GM12878 (cell line): ENCODE data around the gene ZNF761. TPM values are rescaled to one million over a fixed set of nuclear protein-coding genes. Genes with fewer than 3 reads are reported as not detected.

Experiments
- ATAC-seq: fragments of 200-7000 bp; cut with Tn5 transposase; 3 replicates; pipeline ENCODE4 v1.9.1; 2020; ENCODE audit warnings: mild to moderate bottlenecking, moderate library complexity
- BruUV-seq: library from RNA; stranded (reverse); fragments of 400-500 nt; replicated peaks from 2 replicates; lab custom pipeline; 2021; lab: Mats Ljungman, UMichigan
- CTCF ChIA-PET: fragments of 300-600 bp; sonication (Branson Sonifier 250); formaldehyde crosslinking; extraction: SDS; loops from one replicate; lab custom pipeline; 2021; ENCODE audit warnings: inconsistent platforms; lab: Yijun Ruan, JAX
- POLR2A ChIA-PET: fragments of 350-600 bp; formaldehyde crosslinking; extraction: SDS; loops from one replicate; lab custom pipeline; 2021; ENCODE audit warnings: inconsistent platforms; lab: Charles Lee
- RAD21 ChIA-PET: fragments of 300-600 bp; sonication (Branson Sonifier 250); formaldehyde crosslinking; loops from one replicate; lab custom pipeline; 2023; ENCODE audit warnings: antibody characterized with exemption; ENCODE audit not compliant: unreplicated experiment; lab: Charles Lee
- SMC1A ChIA-PET: fragments of 300-600 bp; sonication (Branson Sonifier 250); formaldehyde crosslinking; loops from one replicate; lab custom pipeline; 2023; ENCODE audit not compliant: unreplicated experiment, uncharacterized antibody; lab: Charles Lee
- DNase-seq: peaks from one replicate; pipeline ENCODE4 v3.0.0-alpha.2; 2011; ENCODE audit warnings: low read depth, low spot score
- FAIRE-seq: peaks from 3 replicates; lab custom pipeline; 2011; peaks lifted over from hg19 to GRCh38; lab: Jason Lieb, UNC
- H2AFZ ChIP-seq: 2 replicates; pipeline ENCODE4 v1.6.0; 2011; ENCODE audit warnings: low read depth, low read length, control low read depth; ENCODE audit not compliant: control insufficient read depth
- H3K27ac ChIP-seq: 2 replicates; pipeline ENCODE4 v1.5.1; 2011; ENCODE audit warnings: control low read depth; ENCODE audit not compliant: control insufficient read depth, insufficient read depth
- H3K27me3 ChIP-seq, 2 experiments: replicated peaks in 1 of 2; 2 replicates each; pipeline versions ENCODE4 v1.6.0 to v1.6.1; 2011; ENCODE audit warnings: low read length in 1 of 2; ENCODE audit not compliant: control insufficient read depth in 2 of 2, insufficient read depth in 2 of 2
- H3K36me3 ChIP-seq, 2 experiments: 2 replicates each; pipeline ENCODE4 v1.5.1; 2011; ENCODE audit warnings: low read length in 1 of 2; ENCODE audit not compliant: control insufficient read depth in 2 of 2, insufficient read depth in 2 of 2
- H3K4me1 ChIP-seq: 2 replicates; pipeline ENCODE4 v1.6.1; 2011; ENCODE audit warnings: mild to moderate bottlenecking, low read length, moderate library complexity, mixed read lengths; ENCODE audit not compliant: control insufficient read depth, insufficient read depth
- H3K4me2 ChIP-seq: 2 replicates; pipeline ENCODE4 v1.6.0; 2011; ENCODE audit warnings: control low read depth; ENCODE audit not compliant: control insufficient read depth, insufficient read depth
- H3K4me3 ChIP-seq: fragments of 200-600 bp; sonication (generic); 2 replicates; pipeline ENCODE4 v1.5.1; 2016
- H3K79me2 ChIP-seq: 2 replicates; pipeline ENCODE4 v1.6.0; 2011; ENCODE audit warnings: low read length; ENCODE audit not compliant: control insufficient read depth, insufficient read depth
- H3K9ac ChIP-seq: 2 replicates; pipeline ENCODE4 v1.8.0; 2011; ENCODE audit warnings: low read length, control low read depth, mixed read lengths; ENCODE audit not compliant: control insufficient read depth, insufficient read depth
- H3K9me3 ChIP-seq: replicated peaks from 3 replicates; pipeline ENCODE4 v1.5.1; 2011; ENCODE audit warnings: mild to moderate bottlenecking, low read length; ENCODE audit not compliant: control insufficient read depth, insufficient read depth
- H4K20me1 ChIP-seq: 2 replicates; pipeline ENCODE4 v1.6.0; 2011; ENCODE audit not compliant: control insufficient read depth, insufficient read depth
- CHD2 ChIP-seq: IDR thresholded peaks from 2 replicates; pipeline ENCODE4 v1.6.1; 2011; ENCODE audit warnings: low read depth, low read length, improper control_type of control experiment, borderline replicate concordance
- NR2F1 ChIP-seq: fragments of 450-650 bp; conservative IDR thresholded peaks from 2 replicates; pipeline ENCODE4 v1.6.1; 2017; ENCODE audit warnings: mild to moderate bottlenecking
- POLR2AphosphoS2 ChIP-seq: IDR thresholded peaks from 2 replicates; pipeline ENCODE4 v1.6.1; 2011; ENCODE audit warnings: low read depth, mild to moderate bottlenecking, low read length, improper control_type of control experiment, moderate library complexity
- SP1 ChIP-seq: IDR thresholded peaks from one replicate; pipeline ENCODE4 v1.6.1; 2011; ENCODE audit warnings: low read depth, low read length
- TAF1 ChIP-seq: IDR thresholded peaks from 2 replicates; pipeline ENCODE4 v1.6.1; 2011; ENCODE audit warnings: mild to moderate bottlenecking, low read depth, low read length, borderline replicate concordance
- TCF7 ChIP-seq: IDR thresholded peaks from 2 replicates; pipeline ENCODE4 v1.6.1; 2014; ENCODE audit warnings: antibody characterized with exemption, borderline replicate concordance
- ZNF207 ChIP-seq: fragments of 450-650 bp; IDR thresholded peaks from 2 replicates; pipeline ENCODE4 v1.6.1; 2014; ENCODE audit warnings: antibody characterized with exemption, mild to moderate bottlenecking, borderline replicate concordance
- WGBS: methylation state at CpG from one replicate; pipeline ENCODE4 v1.1.6; 2016; ENCODE audit warnings: low lambda C conversion rate; ENCODE audit not compliant: insufficient replicate concordance, insufficient coverage; ENCODE audit errors: missing lambda C conversion rate; 5-methylcytosine and 5-hydroxymethylcytosine counted together
- in situ Hi-C: fragments of 300-500 bp; cut with MboI; formaldehyde crosslinking; loops from 9 replicates; pipeline ENCODE4 v1.14.3; 2018; ENCODE audit warnings: mixed read lengths
- intact Hi-C: fragments of 100-400 bp; cut with micrococcal nuclease; formaldehyde crosslinking; loops from one replicate; pipeline ENCODE4 v1.14.2; 2022; ENCODE audit not compliant: unreplicated experiment
- polyA plus RNA-seq, 11 experiments: library from polyadenylated mRNA; depleted of rRNA in 4 of 11; unstranded in 6 of 11; stranded (reverse) in 5 of 11; fragments of >200 nt; fragmentation: Nextera tagmentation in 4 of 11; fragmentation: Illumina TruSeq in 1 of 11; extraction: Ambion mirVana in 4 of 11; extraction: Trizol in 1 of 11; gene quantifications; 1 replicate in 1 of 11; 2 replicates in 10 of 11; pipeline versions ENCODE4 v1.2.1 to v1.2.3, GENCODE V29; 2011 to 2016; ENCODE audit warnings: inconsistent platforms in 2 of 11, missing spikeins in 2 of 11, low read depth in 1 of 11
- total RNA-seq, 4 experiments: library from RNA; depleted of rRNA in 3 of 4; stranded (reverse); fragments of >200 nt in 3 of 4; fragmentation: Illumina TruSeq in 1 of 4; extraction: Trizol in 1 of 4; gene quantifications; 2 replicates each; pipeline versions ENCODE4 v1.2.1 to v1.2.3, GENCODE V29; 2013 to 2021
- TF ChIP-seq, protein P1 (sequence below): IDR thresholded peaks from 2 replicates; pipeline ENCODE4 v1.6.1; 2012; ENCODE audit warnings: low read depth, low read length, improper control_type of control experiment
- TF ChIP-seq, protein P2 (sequence below): IDR thresholded peaks from 2 replicates; pipeline ENCODE4 v1.6.1; 2011; ENCODE audit warnings: borderline replicate concordance, low read depth, mild to moderate bottlenecking, moderate library complexity, mixed read lengths, low read length; ENCODE audit not compliant: insufficient read depth; ENCODE audit errors: extremely low read length

Gene ZNF761
- total and polyA plus RNA-seq, 10 of the 15 experiments (the other 5 are each of a cell fraction or from before 2014, with no cell fraction given), result 7.9 to 22.7 (median 10.6) TPM

- in situ Hi-C loops, result no loop called here
- Histone ChIP-seq H3K27me3 (no peaks in the 10 kb centered on the region), H3K79me2 (peaks cover 1% of the 10 kb centered on the region; the same call in 1 of the 2 replicates), H3K9me3 (no peaks in the 10 kb centered on the region; the same call in 1 of the 3 replicates), H3K27ac (no peak overlapping the region), H3K36me3 (no peaks in the 10 kb centered on the region), H3K4me2 (no peak overlapping the region), H2AFZ (no peak overlapping the region), H3K4me1 (no peaks in the 10 kb centered on the region), H3K9ac (no peak overlapping the region), H4K20me1 (no peaks in the 10 kb centered on the region), H3K4me3 (no peak overlapping the region)
- RAD21 ChIA-PET, result no interaction called here
- ATAC-seq, result no peak
- no peak for DNase-seq
- SMC1A ChIA-PET, result no interaction called here
- no peak for FAIRE-seq
- no TSS peak for BruUV-seq
- TF ChIP-seq, protein P1, sequence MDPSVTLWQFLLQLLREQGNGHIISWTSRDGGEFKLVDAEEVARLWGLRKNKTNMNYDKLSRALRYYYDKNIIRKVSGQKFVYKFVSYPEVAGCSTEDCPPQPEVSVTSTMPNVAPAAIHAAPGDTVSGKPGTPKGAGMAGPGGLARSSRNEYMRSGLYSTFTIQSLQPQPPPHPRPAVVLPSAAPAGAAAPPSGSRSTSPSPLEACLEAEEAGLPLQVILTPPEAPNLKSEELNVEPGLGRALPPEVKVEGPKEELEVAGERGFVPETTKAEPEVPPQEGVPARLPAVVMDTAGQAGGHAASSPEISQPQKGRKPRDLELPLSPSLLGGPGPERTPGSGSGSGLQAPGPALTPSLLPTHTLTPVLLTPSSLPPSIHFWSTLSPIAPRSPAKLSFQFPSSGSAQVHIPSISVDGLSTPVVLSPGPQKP, result no peak
- TF ChIP-seq CHD2, result no peak
- CTCF ChIA-PET, result no interaction called here
- POLR2A ChIA-PET, result no interaction called here
- WGBS, result 60% methylated on average over 5 of the region's 19 CpGs
- intact Hi-C loops, result no loop called here
Measured at GRCh38 chr19:53463263-53463662, 31.5 kb downstream of the ZNF761 start.

- 22% methylated on average over 25 of the region's 31 CpGs for WGBS
- H2AFZ ChIP-seq, result peak overlapping the region; percentile 78
Measured at GRCh38 chr19:53466726-53467484, 35.1 kb downstream of the ZNF761 start.

More at GRCh38 chr19:53466726-53467484, 35.1 kb downstream of the ZNF761 start:
- Histone ChIP-seq H3K9me3 (no peaks in the 10 kb centered on the region; the same call in 2 of the 3 replicates), H4K20me1 (no peaks in the 10 kb centered on the region), H3K4me2 (peak overlapping the region; percentile 72), H3K36me3 (no peaks in the 10 kb centered on the region), H3K4me1 (no peaks in the 10 kb centered on the region), H3K27me3 (no peaks in the 10 kb centered on the region), H3K9ac (no peak overlapping the region), H3K27ac (no peak overlapping the region), H3K4me3 (peak overlapping the region; percentile 96), H3K79me2 (peaks cover 1% of the 10 kb centered on the region; the same call in 1 of the 2 replicates)
- ChIA-PET SMC1A (no interaction called here), CTCF (no interaction called here), RAD21 (interaction anchor here (0.6 kb wide), 1 partner anchor 444 kb away, joined by 3 read pairs; no protein-coding TSS in a partner anchor), POLR2A (no interaction called here)
- in situ Hi-C loops, result no loop called here
- ATAC-seq, result peak; percentile 46
- no TSS peak for BruUV-seq
- FAIRE-seq, result no peak
- TF ChIP-seq, protein P2, sequence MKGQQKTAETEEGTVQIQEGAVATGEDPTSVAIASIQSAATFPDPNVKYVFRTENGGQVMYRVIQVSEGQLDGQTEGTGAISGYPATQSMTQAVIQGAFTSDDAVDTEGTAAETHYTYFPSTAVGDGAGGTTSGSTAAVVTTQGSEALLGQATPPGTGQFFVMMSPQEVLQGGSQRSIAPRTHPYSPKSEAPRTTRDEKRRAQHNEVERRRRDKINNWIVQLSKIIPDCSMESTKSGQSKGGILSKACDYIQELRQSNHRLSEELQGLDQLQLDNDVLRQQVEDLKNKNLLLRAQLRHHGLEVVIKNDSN, result no peak
- no peak for TF ChIP-seq TAF1
- no peak for TF ChIP-seq CHD2
- no peak for TF ChIP-seq NR2F1
- TF ChIP-seq ZNF207, result no peak
- TF ChIP-seq TCF7, result no peak
- no peak for TF ChIP-seq POLR2AphosphoS2
- TF ChIP-seq SP1, result no peak
- intact Hi-C loops, result loop anchor here (1.0 kb wide), 1 partner anchor 53 kb away; no protein-coding TSS in a partner anchor
- no peak for DNase-seq
